ENCODE data around the gene HOXC10.

DNA sequence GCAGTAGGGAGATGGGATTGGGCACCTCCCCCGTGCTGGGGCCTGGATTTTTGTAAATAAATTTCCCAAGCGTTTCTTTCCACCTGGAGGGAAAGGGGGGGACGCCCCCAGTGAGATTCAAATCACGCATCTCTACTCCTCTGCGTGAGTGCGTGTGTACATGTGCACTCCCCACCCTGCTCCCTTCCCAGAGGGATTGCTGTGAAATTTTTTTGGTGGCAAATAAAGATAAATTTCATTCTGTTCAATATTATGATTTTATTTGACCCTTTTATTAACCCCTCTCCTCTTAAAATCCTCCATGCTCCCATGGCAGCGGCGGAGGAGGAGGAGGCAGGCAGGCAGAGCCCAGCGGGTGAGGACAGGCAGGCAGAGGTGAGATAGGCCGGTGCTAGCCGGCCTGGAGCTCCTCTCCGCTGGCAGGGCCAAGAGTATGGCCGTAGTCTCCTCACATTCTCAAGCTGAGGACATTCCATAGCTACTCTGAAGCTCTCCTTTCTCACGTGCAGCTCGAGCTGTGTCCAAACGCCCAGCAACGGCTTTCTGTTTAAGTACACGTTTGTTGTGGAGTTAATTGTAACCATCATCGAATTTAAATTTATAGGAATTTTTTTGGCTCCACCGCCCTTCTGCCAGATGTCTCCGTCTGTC lies 8.6 kb upstream of the HOXC10 start:
- TF ChIP-seq, protein P1, sequence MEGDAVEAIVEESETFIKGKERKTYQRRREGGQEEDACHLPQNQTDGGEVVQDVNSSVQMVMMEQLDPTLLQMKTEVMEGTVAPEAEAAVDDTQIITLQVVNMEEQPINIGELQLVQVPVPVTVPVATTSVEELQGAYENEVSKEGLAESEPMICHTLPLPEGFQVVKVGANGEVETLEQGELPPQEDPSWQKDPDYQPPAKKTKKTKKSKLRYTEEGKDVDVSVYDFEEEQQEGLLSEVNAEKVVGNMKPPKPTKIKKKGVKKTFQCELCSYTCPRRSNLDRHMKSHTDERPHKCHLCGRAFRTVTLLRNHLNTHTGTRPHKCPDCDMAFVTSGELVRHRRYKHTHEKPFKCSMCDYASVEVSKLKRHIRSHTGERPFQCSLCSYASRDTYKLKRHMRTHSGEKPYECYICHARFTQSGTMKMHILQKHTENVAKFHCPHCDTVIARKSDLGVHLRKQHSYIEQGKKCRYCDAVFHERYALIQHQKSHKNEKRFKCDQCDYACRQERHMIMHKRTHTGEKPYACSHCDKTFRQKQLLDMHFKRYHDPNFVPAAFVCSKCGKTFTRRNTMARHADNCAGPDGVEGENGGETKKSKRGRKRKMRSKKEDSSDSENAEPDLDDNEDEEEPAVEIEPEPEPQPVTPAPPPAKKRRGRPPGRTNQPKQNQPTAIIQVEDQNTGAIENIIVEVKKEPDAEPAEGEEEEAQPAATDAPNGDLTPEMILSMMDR (IDR thresholded peaks at IDR 0.05; ENCODE audit: poor library complexity), result no peak
- no peak for TF ChIP-seq EZH2phosphoT487 (IDR thresholded peaks at IDR 0.05; ENCODE audit: low read depth, severe bottlenecking, unreplicated experiment)
- TF ChIP-seq EZH2 (IDR thresholded peaks at IDR 0.05; ENCODE audit: borderline replicate concordance), result no peak

Data from hepatocyte (in vitro differentiated cells).